ENCODE data around the gene ENKD1. TPM values are rescaled to one million over a fixed set of nuclear protein-coding genes. Genes with fewer than 3 reads are reported as not detected.
A peak's percentile ranks its signal among the peaks of the same experiment; 100 is the strongest.

The ENKD1 gene
- total and polyA plus RNA-seq, 2 of the 13 experiments (the other 11 are each of a cell fraction or from before 2014, with no cell fraction given) = 10.8 to 20.8 TPM

GRCh38 chr16:67659675-67660563 lies 6.6 kb downstream of the ENKD1 start, which contains the start of gene ACD (continued):
- TF ChIP-seq BRF2 (CRISPR knock-in tag; IDR thresholded peaks at IDR 0.05) (0 out of 2 replicates have a peak, but pooled peaks have one; percentile 73), ZSCAN20 (CRISPR knock-in tag; IDR thresholded peaks at IDR 0.05; ENCODE audit: borderline replicate concordance) (0 out of 2 replicates have a peak, but pooled peaks have one; percentile 29), MXI1 (IDR thresholded peaks at IDR 0.05; ENCODE audit: borderline replicate concordance, low read depth, low read length) (peak; percentile 86; the same call in 2 of the 3 replicates), MTF2 (CRISPR knock-in tag; IDR thresholded peaks at IDR 0.05; ENCODE audit: borderline replicate concordance) (0 out of 2 replicates have a peak, but pooled peaks have one; percentile 21), MLX (CRISPR knock-in tag; IDR thresholded peaks at IDR 0.05) (0 out of 2 replicates have a peak, but pooled peaks have one; percentile 8), AGO1 (IDR thresholded peaks at IDR 0.05; ENCODE audit: low read depth, low read length, poor library complexity, severe bottlenecking) (peak; percentile 54), REPIN1 (CRISPR knock-in tag; IDR thresholded peaks at IDR 0.05; ENCODE audit: borderline replicate concordance, low read depth) (peak; percentile 67; the same call in 1 of the 2 replicates), ZNF547 (CRISPR knock-in tag; IDR thresholded peaks at IDR 0.05) (peak; percentile 76; the same call in 1 of the 2 replicates), SETDB1 (CRISPR knock-in tag; IDR thresholded peaks at IDR 0.05; ENCODE audit: borderline replicate concordance) (peak; percentile 27; the same call in 1 of the 2 replicates), ZNF782 (CRISPR knock-in tag; IDR thresholded peaks at IDR 0.05; ENCODE audit: borderline replicate concordance) (peak; percentile 87; the same call in 1 of the 2 replicates), ZFP36L2 (CRISPR knock-in tag; IDR thresholded peaks at IDR 0.05) (no peak), MIXL1 (CRISPR knock-in tag; IDR thresholded peaks at IDR 0.05) (peak; percentile 14; the same call in 1 of the 2 replicates), ZBTB38 (CRISPR knock-in tag; IDR thresholded peaks at IDR 0.05) (peak; percentile 34; the same call in 1 of the 2 replicates), BORCS8-MEF2B (CRISPR knock-in tag; IDR thresholded peaks at IDR 0.05) (peak; percentile 16), ZNF512 (CRISPR knock-in tag; IDR thresholded peaks at IDR 0.05) (0 out of 2 replicates have a peak, but pooled peaks have one; percentile 26), SIN3B (IDR thresholded peaks at IDR 0.05; ENCODE audit: low read length) (peak; percentile 51; the same call in 1 of the 2 replicates)

Measured in HepG2 (cell line).